ENCODE results near the gene SCN2A.

SCN2A gene

GRCh38 chr2:165239230-165239629 lies at the start of gene SCN2A:
Gene SCN2A, plus strand, starts transcription at chr2:165239414. Its CDS starts 56,410 bp downstream, at chr2:165295824.
- peak; percentile 13 for DNase-seq (ENCODE audit: low read depth)
- H3K4me3 ChIP-seq (ENCODE audit: low read depth, low read length), result no peak within 1 kb of the TSS
- peak; percentile 48 for TF ChIP-seq CTCF (IDR thresholded peaks at IDR 0.05; ENCODE audit: low read depth, low read length, missing control alignments)

GRCh38 chr2:165191096-165191728 lies 48.0 kb upstream of the SCN2A start:
- H3K4me3 ChIP-seq (ENCODE audit: low read depth, low read length), result no peak overlapping the region
- no peak for DNase-seq (ENCODE audit: low read depth)

GRCh38 chr2:165192729-165193128 lies 46.5 kb upstream of the SCN2A start:
- TF ChIP-seq CTCF (IDR thresholded peaks at IDR 0.05; ENCODE audit: low read depth, low read length, missing control alignments), result no peak
- H3K4me3 ChIP-seq (ENCODE audit: low read depth, low read length), result no peak overlapping the region
- DNase-seq (ENCODE audit: low read depth), result peak; percentile 8

More at GRCh38 chr2:165191096-165191728, 48.0 kb upstream of the SCN2A start:
- no peak for TF ChIP-seq CTCF (IDR thresholded peaks at IDR 0.05; ENCODE audit: low read depth, low read length, missing control alignments)

GRCh38 chr2:165193178-165193777 lies 45.9 kb upstream of the SCN2A start:
- no peak for TF ChIP-seq CTCF (IDR thresholded peaks at IDR 0.05; ENCODE audit: low read depth, low read length, missing control alignments)
- DNase-seq (ENCODE audit: low read depth), result peak; percentile 60
- no peak overlapping the region for H3K4me3 ChIP-seq (ENCODE audit: low read depth, low read length)

- no peak for TF ChIP-seq CTCF (IDR thresholded peaks at IDR 0.05; ENCODE audit: low read depth, low read length, missing control alignments)
These were observed 42.8 kb upstream of the SCN2A start for GRCh38 chr2:165196411-165196810.

GRCh38 chr2:165197346-165197745 lies 41.9 kb upstream of the SCN2A start:
- no peak for DNase-seq (ENCODE audit: low read depth)
- H3K4me3 ChIP-seq (ENCODE audit: low read depth, low read length), result no peak overlapping the region
- no peak for TF ChIP-seq CTCF (IDR thresholded peaks at IDR 0.05; ENCODE audit: low read depth, low read length, missing control alignments)

More at GRCh38 chr2:165196411-165196810, 42.8 kb upstream of the SCN2A start:
- H3K4me3 ChIP-seq (ENCODE audit: low read depth, low read length), result no peak overlapping the region
- no peak for DNase-seq (ENCODE audit: low read depth)

GRCh38 chr2:165198181-165198580 lies 41.0 kb upstream of the SCN2A start:
- no peak overlapping the region for H3K4me3 ChIP-seq (ENCODE audit: low read depth, low read length)
- no peak for DNase-seq (ENCODE audit: low read depth)
- TF ChIP-seq CTCF (IDR thresholded peaks at IDR 0.05; ENCODE audit: low read depth, low read length, missing control alignments), result no peak
